Prostate gland (tissue), 2 donors: ENCODE measurements around the gene PPP3R1. TPM values are rescaled to one million over a fixed set of nuclear protein-coding genes. Genes with fewer than 3 reads are reported as not detected.

Experiments
- DNase-seq: peaks from one replicate; pipeline ENCODE4 v3.0.0-alpha.2; 2019; ENCODE audit warnings: low spot score
- H3K27ac ChIP-seq, 2 donors: fragments of 200-600 bp; sonication (generic); 2 replicates each; pipeline ENCODE4 v1.5.1; 2017 to 2019
- H3K27me3 ChIP-seq: fragments of 200-600 bp; sonication (generic); replicated peaks from 2 replicates; pipeline ENCODE4 v1.5.1; 2019; ENCODE audit not compliant: insufficient read depth
- H3K36me3 ChIP-seq, 2 donors: fragments of 200-600 bp; sonication (generic); 1 replicate in 1 of 2; 2 replicates in 1 of 2; pipeline versions ENCODE4 v1.5.1 to v1.8.1; 2017 to 2019
- H3K4me1 ChIP-seq: fragments of 200-600 bp; sonication (generic); replicated peaks from 2 replicates; pipeline ENCODE4 v1.5.1; 2019
- H3K4me3 ChIP-seq, 2 donors: fragments of 200-600 bp; sonication (generic); 2 replicates each; pipeline ENCODE4 v1.5.1; 2017 to 2019
- H3K9me3 ChIP-seq: fragments of 200-600 bp; sonication (generic); 2 replicates; pipeline ENCODE4 v1.5.1; 2017
- CTCF ChIP-seq, 4 experiments: fragments of 200-600 bp in 2 of 4; fragments of 450-650 bp in 2 of 4; sonication (generic) in 2 of 4; IDR thresholded peaks; 1 replicate in 3 of 4; 2 replicates in 1 of 4; pipeline ENCODE4 v1.5.1; 2016 to 2019; ENCODE audit warnings: antibody characterized with exemption in 4 of 4, mild to moderate bottlenecking in 2 of 4, moderate library complexity in 2 of 4
- POLR2A ChIP-seq: fragments of 450-650 bp; IDR thresholded peaks from one replicate; pipeline ENCODE4 v1.6.1; 2016; ENCODE audit warnings: antibody characterized with exemption, mild to moderate bottlenecking
- POLR2AphosphoS5 ChIP-seq: sonication (generic); formaldehyde crosslinking; IDR thresholded peaks from one replicate; pipeline ENCODE4 v1.6.1; 2017; ENCODE audit warnings: antibody characterized with exemption
- WGBS: methylation state at CpG from one replicate; pipeline ENCODE4 v1.1.5; 2018; 5-methylcytosine and 5-hydroxymethylcytosine counted together
- intact Hi-C: fragments of 100-400 bp; cut with DNase I; formaldehyde crosslinking; loops from one replicate; pipeline ENCODE4 v1.14.2; 2022
- total RNA-seq, 2 donors: library from RNA; depleted of rRNA; stranded (reverse); fragments of >200 nt; gene quantifications; one replicate each; pipeline ENCODE4 v1.1.0, GENCODE V29; 2016

The PPP3R1 gene
- total RNA-seq, 2 donors from 2014 or later = 31.3 to 34.9 TPM

GRCh38 chr2:68190991-68191731 lies 61.2 kb downstream of the PPP3R1 start:
- Histone ChIP-seq H3K27me3 (no peaks in the 10 kb centered on the region), H3K4me1 (no peaks in the 10 kb centered on the region), H3K4me3 (no peak overlapping the region), H3K9me3 (no peaks in the 10 kb centered on the region), H3K36me3 (no peaks in the 10 kb centered on the region), H3K27ac (no peak overlapping the region)
- DNase-seq = no peak
- 69% methylated on average over 3 of the region's 3 CpGs for WGBS
- TF ChIP-seq POLR2AphosphoS5 (no peak), POLR2A (no peak), CTCF (IDR thresholded peaks at IDR 0.05) (no peak)
- intact Hi-C loops = no loop called here

- no peak for DNase-seq
- Histone ChIP-seq H3K27me3 (no peaks in the 10 kb centered on the region), H3K27ac (no peak overlapping the region), H3K36me3 (no peaks in the 10 kb centered on the region), H3K9me3 (no peaks in the 10 kb centered on the region), H3K4me1 (no peaks in the 10 kb centered on the region), H3K4me3 (no peak overlapping the region)
- TF ChIP-seq POLR2AphosphoS5 (no peak), POLR2A (no peak), CTCF (IDR thresholded peaks at IDR 0.05) (no peak)
- WGBS = 88% methylated on average over 15 of the region's 15 CpGs
- intact Hi-C loops = no loop called here
These were observed 62.1 kb downstream of the PPP3R1 start for GRCh38 chr2:68189991-68190784.

GRCh38 chr2:68188831-68189230 lies 63.5 kb downstream of the PPP3R1 start:
- Histone ChIP-seq H3K27me3 (no peaks in the 10 kb centered on the region), H3K4me3 (no peak overlapping the region), H3K36me3 (no peaks in the 10 kb centered on the region), H3K9me3 (no peaks in the 10 kb centered on the region), H3K27ac (no peak overlapping the region), H3K4me1 (no peaks in the 10 kb centered on the region)
- TF ChIP-seq CTCF (IDR thresholded peaks at IDR 0.05) (no peak), POLR2A (no peak), POLR2AphosphoS5 (no peak)
- DNase-seq = no peak
- intact Hi-C loops = no loop called here
- WGBS = 80% methylated on average over 5 of the region's 5 CpGs

- Histone ChIP-seq H3K27me3 (no peaks in the 10 kb centered on the region), H3K27ac (no peak overlapping the region), H3K4me3 (no peak overlapping the region), H3K9me3 (no peaks in the 10 kb centered on the region), H3K4me1 (no peaks in the 10 kb centered on the region), H3K36me3 (no peaks in the 10 kb centered on the region)
- intact Hi-C loops = no loop called here
- 16% methylated on average over 1 of the region's 1 CpG for WGBS
- no peak for TF ChIP-seq POLR2A
- no peak for TF ChIP-seq CTCF (IDR thresholded peaks at IDR 0.05)
- TF ChIP-seq POLR2AphosphoS5 = no peak
- DNase-seq = no peak
These were observed 65.0 kb downstream of the PPP3R1 start for GRCh38 chr2:68187329-68187728.
